NCI-H2107 (cell line): ENCODE results near the gene TEX22.

Source experiments
- DNase-seq: peaks from one replicate; lab custom pipeline; 2025; lab: John Stamatoyannopoulos, UW

Gene TEX22

GRCh38 chr14:105384605-105385321 lies 13.6 kb upstream of the TEX22 start:
- no peak for DNase-seq

GRCh38 chr14:105385322-105385637 lies 13.1 kb upstream of the TEX22 start:
- DNase-seq: no peak

- DNase-seq: no peak
Measured at GRCh38 chr14:105385698-105386365, 12.5 kb upstream of the TEX22 start.

GRCh38 chr14:105386581-105387529 lies 11.5 kb upstream of the TEX22 start:
- DNase-seq: no peak

GRCh38 chr14:105387530-105387922 lies 10.8 kb upstream of the TEX22 start:
- no peak for DNase-seq

GRCh38 chr14:105388110-105388951 lies 10.0 kb upstream of the TEX22 start:
- DNase-seq: no peak

GRCh38 chr14:105388976-105389375 lies 9.4 kb upstream of the TEX22 start:
- no peak for DNase-seq

- no peak for DNase-seq
Measured at GRCh38 chr14:105389534-105389933, 8.8 kb upstream of the TEX22 start.

GRCh38 chr14:105389976-105390848 lies 8.1 kb upstream of the TEX22 start:
- no peak for DNase-seq

- DNase-seq: no peak
Measured at GRCh38 chr14:105390849-105391500, 7.4 kb upstream of the TEX22 start.

GRCh38 chr14:105391541-105391940 lies 6.8 kb upstream of the TEX22 start:
- DNase-seq: no peak

- DNase-seq: no peak
Measured at GRCh38 chr14:105392131-105393090, 5.9 kb upstream of the TEX22 start.

- no peak for DNase-seq
Measured at GRCh38 chr14:105393151-105393550, 5.2 kb upstream of the TEX22 start.

- no peak for DNase-seq
Measured at GRCh38 chr14:105394714-105395537, 3.4 kb upstream of the TEX22 start.

- DNase-seq: no peak
Measured at GRCh38 chr14:105395538-105395854, 2.8 kb upstream of the TEX22 start.

GRCh38 chr14:105397350-105397931 lies 897 bp upstream of the TEX22 start:
- no peak for DNase-seq

GRCh38 chr14:105398726-105399465 lies 558 bp downstream of the TEX22 start:
- DNase-seq: no peak

GRCh38 chr14:105399466-105399775 lies 1.1 kb downstream of the TEX22 start:
- DNase-seq: no peak
